Naive thymus-derived CD4-positive, alpha-beta T cell (primary cell): Measurements from ENCODE around the gene FBLN5. TPM values are rescaled to one million over a fixed set of nuclear protein-coding genes. Genes with fewer than 3 reads are reported as not detected.

Experiments
- ATAC-seq: fragments of 150-1000 bp; cut with Tn5 transposase; 2 replicates; pipeline ENCODE4 v1.10.0; 2021; ENCODE audit warnings: mild to moderate bottlenecking, moderate library complexity
- CTCF ChIA-PET: fragments of 350-600 bp; sonication (Branson Sonifier 250); formaldehyde crosslinking; loops from one replicate; lab custom pipeline; 2021; ENCODE audit warnings: antibody characterized with exemption; lab: Charles Lee
- POLR2A ChIA-PET: fragments of 350-600 bp; sonication (Branson Sonifier 250); formaldehyde crosslinking; loops from one replicate; lab custom pipeline; 2021; ENCODE audit warnings: antibody characterized with exemption, inconsistent platforms; lab: Charles Lee
- DNase-seq, 9 donors: peaks; one replicate each; pipeline versions ENCODE4 v3.0.0 to v3.0.0-alpha.2; 2020 to 2022; ENCODE audit warnings: mixed read lengths in 1 of 9
- H3K27ac ChIP-seq: one replicate; pipeline ENCODE4 v1.7.0; 2013; ENCODE audit warnings: mild to moderate bottlenecking, low read depth, low read length, moderate library complexity
- H3K27me3 ChIP-seq, 2 donors: one replicate each; pipeline ENCODE4 v1.7.0; 2013; ENCODE audit warnings: low read length in 2 of 2, mild to moderate bottlenecking in 2 of 2, moderate library complexity in 2 of 2; ENCODE audit not compliant: control insufficient read depth in 2 of 2, insufficient read depth in 2 of 2
- H3K36me3 ChIP-seq, 3 experiments: 1 replicate in 2 of 3; 2 replicates in 1 of 3; pipeline ENCODE4 v1.7.0; 2013; ENCODE audit warnings: low read length in 3 of 3, mild to moderate bottlenecking in 3 of 3, moderate library complexity in 1 of 3; ENCODE audit not compliant: insufficient read depth in 3 of 3, control insufficient read depth in 2 of 3
- H3K4me1 ChIP-seq, 2 donors: one replicate each; pipeline ENCODE4 v1.7.0; 2013; ENCODE audit warnings: low read length in 2 of 2, mild to moderate bottlenecking in 2 of 2, moderate library complexity in 1 of 2; ENCODE audit not compliant: control insufficient read depth in 2 of 2, insufficient read depth in 2 of 2
- H3K4me3 ChIP-seq: 2 replicates; pipeline ENCODE4 v1.7.0; 2013; ENCODE audit warnings: mild to moderate bottlenecking, low read length
- H3K9me3 ChIP-seq, 3 experiments: 1 replicate in 2 of 3; 2 replicates in 1 of 3; pipeline ENCODE4 v1.7.0; 2013; ENCODE audit warnings: low read length in 3 of 3; ENCODE audit not compliant: control insufficient read depth in 2 of 3
- H3K27ac Mint-ChIP-seq, 9 donors: one replicate each; pipeline ENCODE4 v1.8.0; 2020 to 2022; ENCODE audit warnings: mixed read lengths in 9 of 9, mild to moderate bottlenecking in 8 of 9, moderate library complexity in 5 of 9, inconsistent platforms in 2 of 9
- H3K27me3 Mint-ChIP-seq, 5 donors: one replicate each; pipeline ENCODE4 v1.8.0; 2021 to 2022; ENCODE audit warnings: mixed read lengths in 5 of 5, mild to moderate bottlenecking in 1 of 5
- H3K36me3 Mint-ChIP-seq, 5 donors: one replicate each; pipeline ENCODE4 v1.8.0; 2020 to 2022; ENCODE audit warnings: mixed read lengths in 5 of 5, mild to moderate bottlenecking in 3 of 5, inconsistent platforms in 1 of 5
- H3K4me1 Mint-ChIP-seq, 7 donors: one replicate each; pipeline ENCODE4 v1.8.0; 2020 to 2022; ENCODE audit warnings: mixed read lengths in 7 of 7, mild to moderate bottlenecking in 3 of 7, inconsistent platforms in 1 of 7
- H3K4me3 Mint-ChIP-seq, 10 donors: one replicate each; pipeline ENCODE4 v1.8.0; 2020 to 2022; ENCODE audit warnings: mild to moderate bottlenecking in 10 of 10, mixed read lengths in 10 of 10, moderate library complexity in 6 of 10, inconsistent platforms in 2 of 10
- H3K9me3 Mint-ChIP-seq, 11 donors: one replicate each; pipeline ENCODE4 v1.8.0; 2020 to 2022; ENCODE audit warnings: mixed read lengths in 11 of 11, mild to moderate bottlenecking in 4 of 11, inconsistent platforms in 1 of 11, moderate library complexity in 1 of 11
- intact Hi-C, 2 donors: fragments of 100-400 bp; cut with micrococcal nuclease; formaldehyde crosslinking; loops; one replicate each; pipeline ENCODE4 v1.15.1; 2023
- polyA plus RNA-seq, 2 donors: library from polyadenylated mRNA; unstranded; fragments of 300-500 nt; fragmentation: Illumina TruSeq; gene quantifications; one replicate each; pipeline ENCODE4 v1.2.3, GENCODE V29; 2021
- total RNA-seq, 6 experiments: library from RNA in 5 of 6; stranded (reverse) in 5 of 6; gene quantifications; 1 replicate in 5 of 6; 2 replicates in 1 of 6; pipeline ENCODE4 v1.2.3 and lab custom pipeline; 2021 to 2026

Gene FBLN5
- total and polyA plus RNA-seq, 7 experiments from 2014 or later: 2.9 to 53.3 (median 10.7) TPM

- ATAC-seq (no peak), DNase-seq (no peak)
- no peaks in the 10 kb centered on the region for H3K27me3 ChIP-seq
- H3K27ac Mint-ChIP-seq: peak overlapping the region in 8 of 9 donors; percentile 67 to 95 (median 87)
- H3K4me3 ChIP-seq: peak overlapping the region; percentile 16
- POLR2A ChIA-PET: interaction anchor here (0.5 to 9.9 kb wide), 12 partner anchors 11 to 176 kb away, joined by 3 to 131 read pairs (median 4); partner anchors contain the start of gene TC2N
- CTCF ChIA-PET: interaction anchor here (1.4 to 2.0 kb wide), 3 partner anchors 9 to 20 kb away, joined by 4 to 7 read pairs (median 5); no protein-coding TSS in a partner anchor
- peaks cover 0 to 1% (median 0%) of the 10 kb centered on the region in 11 donors for H3K9me3 Mint-ChIP-seq
- peaks cover 35 to 37% of the 10 kb centered on the region in 2 donors for H3K4me1 ChIP-seq
- peak overlapping the region; percentile 26 for H3K27ac ChIP-seq
- H3K27me3 Mint-ChIP-seq: no peaks in the 10 kb centered on the region
- peaks cover 36 to 72% (median 60%) of the 10 kb centered on the region in 7 donors for H3K4me1 Mint-ChIP-seq
- H3K9me3 ChIP-seq: no peaks in the 10 kb centered on the region
- H3K4me3 Mint-ChIP-seq: peak overlapping the region in 4 of 10 donors; percentile 11 to 72 (median 50)
- H3K36me3 ChIP-seq: no peaks in the 10 kb centered on the region
- H3K36me3 Mint-ChIP-seq: peaks cover 0 to 6% (median 0%) of the 10 kb centered on the region in 5 donors
- intact Hi-C loops: loop anchor here (5.0 to 10.0 kb wide), 2 partner anchors 56 to 174 kb away; no protein-coding TSS in a partner anchor
These were observed 56.4 kb downstream of the FBLN5 start for GRCh38 chr14:91891101-91891500.

DNA sequence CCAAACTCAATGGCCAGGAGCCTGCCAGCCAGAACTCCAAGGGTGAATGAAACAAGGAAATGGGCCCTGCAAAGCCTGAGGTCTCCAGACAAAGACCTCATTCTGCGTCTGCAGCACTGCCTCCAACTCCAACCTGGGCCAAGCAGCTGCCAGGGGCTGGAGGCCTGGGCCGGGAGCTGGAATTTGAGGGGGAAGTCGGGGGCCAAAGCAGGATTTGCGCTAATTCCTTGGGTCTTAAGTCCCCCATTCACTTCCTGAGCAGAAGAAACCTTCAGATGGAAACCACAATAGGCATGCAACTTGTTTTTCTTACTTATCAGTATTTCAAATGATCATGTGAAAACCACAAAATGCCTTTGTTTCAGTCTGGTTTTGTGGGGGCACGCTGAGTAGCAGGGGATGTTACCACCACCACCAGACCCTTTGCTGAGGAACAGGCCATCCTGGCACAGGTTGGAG lies 57.2 kb downstream of the FBLN5 start:
- Histone ChIP-seq H3K27ac (peak overlapping the region; percentile 58), H3K4me1 (peaks cover 35 to 37% of the 10 kb centered on the region in 2 donors), H3K4me3 (peak overlapping the region; percentile 16), H3K36me3 (no peaks in the 10 kb centered on the region), H3K9me3 (no peaks in the 10 kb centered on the region), H3K27me3 (no peaks in the 10 kb centered on the region)
- Mint-ChIP-seq H3K27me3 (no peaks in the 10 kb centered on the region), H3K9me3 (peaks cover 0 to 2% (median 0%) of the 10 kb centered on the region in 11 donors), H3K4me3 (peak overlapping the region; percentile 5 to 76 (median 58)), H3K36me3 (peaks cover 0 to 6% (median 0%) of the 10 kb centered on the region in 5 donors), H3K27ac (peak overlapping the region; percentile 71 to 95 (median 92)), H3K4me1 (peaks cover 36 to 71% (median 55%) of the 10 kb centered on the region in 7 donors)
- POLR2A ChIA-PET: interaction anchor here (0.5 to 9.9 kb wide), 10 partner anchors 10 to 208 kb away, joined by 3 to 131 read pairs (median 6); partner anchors contain the start of gene TC2N
- CTCF ChIA-PET: interaction anchor here (0.6 to 2.0 kb wide), 2 partner anchors 21 to 26 kb away, joined by 3 to 7 read pairs; no protein-coding TSS in a partner anchor
- ATAC-seq (no peak), DNase-seq (peak in 2 of 9 donors; percentile 10 to 27)
- intact Hi-C loops: loop anchor here (1.0 to 10.0 kb wide), 4 partner anchors 9 to 173 kb away; no protein-coding TSS in a partner anchor

GRCh38 chr14:91889477-91890211 lies 57.9 kb downstream of the FBLN5 start:
- Mint-ChIP-seq H3K27ac (peak overlapping the region; percentile 71 to 95 (median 92)), H3K4me1 (peaks cover 37 to 67% (median 57%) of the 10 kb centered on the region in 7 donors), H3K36me3 (peaks cover 0 to 6% (median 0%) of the 10 kb centered on the region in 5 donors), H3K4me3 (peak overlapping the region in 7 of 10 donors; percentile 5 to 76 (median 71)), H3K27me3 (no peaks in the 10 kb centered on the region), H3K9me3 (peaks cover 0 to 2% (median 0%) of the 10 kb centered on the region in 11 donors)
- peaks cover 35 to 37% of the 10 kb centered on the region in 2 donors for H3K4me1 ChIP-seq
- H3K4me3 ChIP-seq: peak overlapping the region; percentile 16
- ATAC-seq (no peak), DNase-seq (no peak)
- H3K27ac ChIP-seq: peak overlapping the region; percentile 58
- intact Hi-C loops: loop anchor here (1.0 to 10.0 kb wide), 4 partner anchors 8 to 172 kb away; no protein-coding TSS in a partner anchor
- no peaks in the 10 kb centered on the region for H3K27me3 ChIP-seq
- ChIA-PET POLR2A (interaction anchor here (0.8 to 9.9 kb wide), 8 partner anchors 10 to 209 kb away, joined by 3 to 131 read pairs (median 12); partner anchors contain the start of gene TC2N), CTCF (interaction anchor here (0.6 to 2.3 kb wide), 5 partner anchors 9 to 27 kb away, joined by 3 to 9 read pairs (median 7); no protein-coding TSS in a partner anchor)
- H3K36me3 ChIP-seq: no peaks in the 10 kb centered on the region
- no peaks in the 10 kb centered on the region for H3K9me3 ChIP-seq

- Histone ChIP-seq H3K4me3 (no peak overlapping the region), H3K27ac (no peak overlapping the region), H3K4me1 (peaks cover 35 to 37% of the 10 kb centered on the region in 2 donors), H3K27me3 (no peaks in the 10 kb centered on the region), H3K36me3 (no peaks in the 10 kb centered on the region), H3K9me3 (no peaks in the 10 kb centered on the region)
- intact Hi-C loops: no loop called here
- peaks cover 0 to 6% (median 0%) of the 10 kb centered on the region in 5 donors for H3K36me3 Mint-ChIP-seq
- no peaks in the 10 kb centered on the region for H3K27me3 Mint-ChIP-seq
- H3K4me3 Mint-ChIP-seq: peak overlapping the region in 1 of 10 donors; percentile 68
- peaks cover 39 to 66% (median 57%) of the 10 kb centered on the region in 7 donors for H3K4me1 Mint-ChIP-seq
- ATAC-seq (no peak), DNase-seq (no peak)
- CTCF ChIA-PET: interaction anchor here (0.8 to 2.3 kb wide), 4 partner anchors 10 to 59 kb away, joined by 4 to 9 read pairs (median 6); no protein-coding TSS in a partner anchor
- H3K27ac Mint-ChIP-seq: peak overlapping the region in 7 of 9 donors; percentile 42 to 93 (median 77)
- POLR2A ChIA-PET: interaction anchor here (0.8 to 9.9 kb wide), 7 partner anchors 9 to 53 kb away, joined by 3 to 131 read pairs (median 6); partner anchors contain the start of gene TC2N
- H3K9me3 Mint-ChIP-seq: peaks cover 0 to 2% (median 0%) of the 10 kb centered on the region in 11 donors
These were observed 58.6 kb downstream of the FBLN5 start for GRCh38 chr14:91888641-91889476.

DNA sequence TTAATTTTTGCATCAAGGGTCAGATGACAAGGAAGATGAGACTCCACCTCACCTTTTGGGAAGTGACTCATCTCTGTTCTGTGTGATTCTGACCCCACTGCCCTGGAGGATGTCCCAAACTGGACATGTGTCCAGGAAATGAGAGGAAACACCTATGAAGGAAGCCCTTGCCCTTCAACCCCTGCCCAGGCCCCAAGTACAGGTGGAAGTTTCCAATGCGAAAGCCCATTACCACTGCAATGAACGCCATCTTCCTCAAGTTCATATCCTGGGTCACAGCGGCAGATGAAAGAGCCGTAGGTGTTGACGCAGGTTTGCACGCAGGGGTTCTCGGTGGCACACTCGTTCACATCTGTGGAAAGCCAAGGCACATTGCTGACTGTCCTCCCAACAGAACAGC lies 60.5 kb downstream of the FBLN5 start:
- H3K27me3 ChIP-seq: no peaks in the 10 kb centered on the region
- ATAC-seq (no peak), DNase-seq (no peak)
- peaks cover 31 to 52% (median 41%) of the 10 kb centered on the region in 7 donors for H3K4me1 Mint-ChIP-seq
- H3K4me3 ChIP-seq: no peak overlapping the region
- peaks cover 0 to 1% (median 0%) of the 10 kb centered on the region in 5 donors for H3K36me3 Mint-ChIP-seq
- H3K27ac Mint-ChIP-seq: peak overlapping the region in 3 of 9 donors; percentile 10 to 41 (median 38)
- H3K27me3 Mint-ChIP-seq: no peaks in the 10 kb centered on the region
- H3K4me1 ChIP-seq: peaks cover 21 to 30% of the 10 kb centered on the region in 2 donors
- H3K27ac ChIP-seq: no peak overlapping the region
- intact Hi-C loops: no loop called here
- no peaks in the 10 kb centered on the region for H3K9me3 ChIP-seq
- no peak overlapping the region for H3K4me3 Mint-ChIP-seq
- H3K36me3 ChIP-seq: no peaks in the 10 kb centered on the region
- ChIA-PET CTCF (no interaction called here), POLR2A (no interaction called here)
- H3K9me3 Mint-ChIP-seq: peaks cover 0 to 3% (median 0%) of the 10 kb centered on the region in 11 donors
